ENCODE measurements around the gene POLR2L. TPM values are rescaled to one million over a fixed set of nuclear protein-coding genes. Genes with fewer than 3 reads are reported as not detected.

The POLR2L gene
- total and polyA plus RNA-seq, 3 donors from 2014 or later, result 32.9 to 97.3 (median 48.4) TPM

DNA sequence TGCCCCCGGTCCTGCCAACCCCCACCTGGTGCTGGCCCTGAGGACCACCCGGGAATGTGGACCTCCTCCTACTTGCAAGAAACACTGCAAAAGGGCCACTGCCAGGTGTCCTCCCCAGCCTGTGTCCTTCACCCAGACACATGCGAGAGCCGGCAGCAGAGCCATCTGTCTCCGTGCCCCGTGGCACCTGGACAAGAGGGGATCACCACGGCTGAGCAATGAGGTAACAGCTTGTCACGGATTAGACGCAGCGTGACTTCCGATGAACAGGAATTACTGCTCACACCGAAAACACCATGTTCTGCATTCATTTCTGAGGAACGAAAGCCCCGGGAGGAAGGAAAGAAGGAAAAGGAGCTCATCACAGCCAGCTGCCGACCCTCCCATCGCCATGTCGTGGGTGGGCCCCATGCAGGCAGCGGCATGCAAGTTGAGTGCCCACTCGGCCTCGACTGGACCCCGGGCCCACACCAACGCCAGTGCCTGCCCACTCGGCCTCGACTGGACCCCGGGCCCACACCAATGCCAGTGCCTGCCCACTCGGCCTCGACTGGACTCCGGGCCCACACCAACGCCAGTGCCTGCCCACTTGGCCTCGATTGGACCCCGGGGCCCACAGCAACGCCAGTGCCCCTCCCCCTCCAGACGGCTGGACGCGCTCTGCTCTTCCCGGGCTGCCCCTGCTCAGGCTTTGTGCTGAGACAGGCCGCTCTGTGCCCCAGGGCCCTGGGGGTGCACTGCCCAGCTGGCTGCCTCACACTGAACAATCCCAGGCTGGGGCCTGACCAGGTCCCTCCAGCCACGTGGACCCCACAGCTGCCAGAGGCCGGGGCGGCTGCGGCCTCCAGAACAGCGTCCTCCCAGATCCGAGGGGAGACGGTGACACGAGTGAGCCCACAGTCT lies 46.2 kb upstream of the POLR2L start:
- Histone ChIP-seq H3K27ac (no peak overlapping the region), H3K9me3 (no peaks in the 10 kb centered on the region), H3K4me1 (no peaks in the 10 kb centered on the region), H3K4me3 (no peak overlapping the region), H3K36me3 (ENCODE audit: low read depth, missing control alignments) (no peaks in the 10 kb centered on the region), H3K27me3 (no peaks in the 10 kb centered on the region)
- intact Hi-C loops (cut with DNase I; ENCODE audit: low total_unique reads), result no loop called here
- TF ChIP-seq POLR2A (IDR thresholded peaks at IDR 0.05), result no peak
- TF ChIP-seq, protein P1, sequence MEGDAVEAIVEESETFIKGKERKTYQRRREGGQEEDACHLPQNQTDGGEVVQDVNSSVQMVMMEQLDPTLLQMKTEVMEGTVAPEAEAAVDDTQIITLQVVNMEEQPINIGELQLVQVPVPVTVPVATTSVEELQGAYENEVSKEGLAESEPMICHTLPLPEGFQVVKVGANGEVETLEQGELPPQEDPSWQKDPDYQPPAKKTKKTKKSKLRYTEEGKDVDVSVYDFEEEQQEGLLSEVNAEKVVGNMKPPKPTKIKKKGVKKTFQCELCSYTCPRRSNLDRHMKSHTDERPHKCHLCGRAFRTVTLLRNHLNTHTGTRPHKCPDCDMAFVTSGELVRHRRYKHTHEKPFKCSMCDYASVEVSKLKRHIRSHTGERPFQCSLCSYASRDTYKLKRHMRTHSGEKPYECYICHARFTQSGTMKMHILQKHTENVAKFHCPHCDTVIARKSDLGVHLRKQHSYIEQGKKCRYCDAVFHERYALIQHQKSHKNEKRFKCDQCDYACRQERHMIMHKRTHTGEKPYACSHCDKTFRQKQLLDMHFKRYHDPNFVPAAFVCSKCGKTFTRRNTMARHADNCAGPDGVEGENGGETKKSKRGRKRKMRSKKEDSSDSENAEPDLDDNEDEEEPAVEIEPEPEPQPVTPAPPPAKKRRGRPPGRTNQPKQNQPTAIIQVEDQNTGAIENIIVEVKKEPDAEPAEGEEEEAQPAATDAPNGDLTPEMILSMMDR (IDR thresholded peaks at IDR 0.05), result no peak
- WGBS, 2 donors, result 91% methylated on average over 41 to 45 of the region's 45 CpGs
- DNase-seq, result no peak

DNA sequence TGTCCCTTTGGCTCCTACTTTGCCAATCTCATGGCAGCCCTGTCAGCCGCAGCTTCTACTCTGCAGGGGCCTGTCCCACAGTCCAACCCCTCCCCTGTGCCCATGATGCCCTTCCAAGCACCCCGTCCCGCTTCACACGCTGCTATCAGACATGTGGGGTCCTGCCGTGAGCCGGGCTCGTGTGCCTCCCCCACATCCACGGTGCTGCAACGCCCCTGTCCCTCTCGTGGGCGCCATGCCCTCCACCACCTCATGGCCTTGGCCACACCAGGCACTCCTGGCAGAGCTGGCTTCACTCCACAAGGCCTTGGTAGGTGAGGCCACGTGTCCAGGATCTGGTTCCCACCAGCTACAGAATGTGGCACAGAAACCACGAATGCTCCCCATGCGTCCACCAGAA lies 45.3 kb upstream of the POLR2L start:
- intact Hi-C loops (cut with DNase I; ENCODE audit: low total_unique reads), result no loop called here
- 82 to 84% methylated on average over 12 to 14 of the region's 14 CpGs for WGBS, 2 donors
- DNase-seq, result no peak
- Histone ChIP-seq H3K4me1 (no peaks in the 10 kb centered on the region), H3K9me3 (no peaks in the 10 kb centered on the region), H3K27me3 (no peaks in the 10 kb centered on the region), H3K4me3 (no peak overlapping the region), H3K36me3 (ENCODE audit: low read depth, missing control alignments) (no peaks in the 10 kb centered on the region), H3K27ac (no peak overlapping the region)
- TF ChIP-seq POLR2A (IDR thresholded peaks at IDR 0.05), result no peak
- TF ChIP-seq, protein P1 (IDR thresholded peaks at IDR 0.05), result no peak

DNA sequence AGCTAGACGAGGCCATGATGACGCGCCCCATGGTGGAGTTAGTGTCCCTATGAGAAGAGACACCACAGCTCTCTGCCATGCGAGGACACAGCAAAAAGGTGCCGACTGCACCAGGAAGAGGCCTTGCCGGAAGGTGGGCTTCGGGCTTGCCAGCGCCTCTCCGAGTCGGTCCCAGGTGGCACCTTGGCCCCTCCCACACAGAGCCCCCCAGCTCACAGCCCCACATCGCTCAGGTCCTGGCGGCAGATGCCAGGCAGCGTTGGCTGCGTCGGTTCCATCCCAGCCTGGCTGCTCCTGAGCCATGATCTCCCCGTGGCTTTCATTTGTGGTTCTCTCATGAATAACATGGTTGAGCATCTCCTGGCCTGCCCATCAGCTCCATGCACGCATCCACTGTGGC lies 44.2 kb upstream of the POLR2L start:
- TF ChIP-seq, protein P1 (IDR thresholded peaks at IDR 0.05), result no peak
- no peak overlapping the region for H3K27ac ChIP-seq
- H3K27me3 ChIP-seq, result no peaks in the 10 kb centered on the region
- no peaks in the 10 kb centered on the region for H3K9me3 ChIP-seq
- no peak for DNase-seq
- 97 to 98% methylated on average over 16 to 17 of the region's 17 CpGs for WGBS, 2 donors
- H3K4me1 ChIP-seq, result no peaks in the 10 kb centered on the region
- intact Hi-C loops (cut with DNase I; ENCODE audit: low total_unique reads), result no loop called here
- H3K4me3 ChIP-seq, result no peak overlapping the region
- H3K36me3 ChIP-seq (ENCODE audit: low read depth, missing control alignments), result no peaks in the 10 kb centered on the region

DNA sequence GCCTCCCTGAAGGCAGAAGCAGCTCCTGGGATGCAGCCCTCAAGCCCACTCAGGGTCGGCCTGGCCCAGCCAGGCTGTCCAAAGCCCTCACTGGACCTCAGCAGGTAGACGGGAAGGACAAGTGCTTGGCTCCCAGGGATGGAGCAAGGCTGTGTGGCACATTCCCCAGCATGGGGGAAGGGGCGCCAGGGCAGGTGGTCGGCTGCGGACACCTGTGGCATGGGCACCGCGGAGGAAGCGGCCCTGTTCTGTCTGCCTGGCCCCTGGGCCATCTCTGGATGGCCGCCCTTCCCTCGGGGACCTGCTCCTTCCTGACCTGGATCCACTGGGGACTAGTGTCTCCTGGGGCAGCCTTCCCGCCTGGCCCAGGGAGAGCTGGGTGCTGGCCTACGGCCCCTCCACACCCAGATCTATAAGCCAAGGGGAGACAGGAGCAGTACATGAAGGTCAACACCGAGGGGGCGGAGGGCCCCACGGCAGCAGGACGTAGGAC lies 42.3 kb upstream of the POLR2L start:
- H3K9me3 ChIP-seq, result no peaks in the 10 kb centered on the region
- H3K36me3 ChIP-seq (ENCODE audit: low read depth, missing control alignments), result no peaks in the 10 kb centered on the region
- intact Hi-C loops (cut with DNase I; ENCODE audit: low total_unique reads), result no loop called here
- DNase-seq, result no peak
- 83 to 86% methylated on average over 8 to 16 of the region's 16 CpGs for WGBS, 2 donors
- no peak overlapping the region for H3K27ac ChIP-seq
- H3K4me1 ChIP-seq, result no peaks in the 10 kb centered on the region
- no peaks in the 10 kb centered on the region for H3K27me3 ChIP-seq
- TF ChIP-seq, protein P1 (IDR thresholded peaks at IDR 0.05), result no peak
- TF ChIP-seq POLR2A (IDR thresholded peaks at IDR 0.05), result no peak
- H3K4me3 ChIP-seq, result no peak overlapping the region

Measured in testis (tissue), 3 donors.